Common myeloid progenitor, CD34-positive (primary cell): ENCODE data around the gene ASNSD1.
"Not testable (repeated sequence)": the region's sequence is repeated elsewhere in the genome, so short reads cannot be mapped to it uniquely, and the experiment has no call there.

ENCODE experiments used
- CTCF ChIA-PET: fragments of 350-600 bp; sonication (Branson Sonifier 250); formaldehyde crosslinking; loops from one replicate; lab custom pipeline; 2021; ENCODE audit warnings: antibody characterized with exemption; lab: Charles Lee
- POLR2A ChIA-PET: fragments of 350-600 bp; sonication (Branson Sonifier 250); formaldehyde crosslinking; loops from one replicate; lab custom pipeline; 2021; ENCODE audit warnings: antibody characterized with exemption; lab: Charles Lee
- DNase-seq, 3 donors: peaks; one replicate each; pipeline versions ENCODE4 v3.0.0 to v3.0.0-alpha.2; 2013
- H3K27ac ChIP-seq, 2 experiments: 1 replicate in 1 of 2; 2 replicates in 1 of 2; pipeline ENCODE4 v1.7.0; 2013; ENCODE audit warnings: inconsistent platforms in 2 of 2, low read length in 2 of 2, mild to moderate bottlenecking in 2 of 2, low read depth in 1 of 2, moderate library complexity in 1 of 2; ENCODE audit not compliant: severe bottlenecking in 2 of 2, insufficient read depth in 1 of 2, poor library complexity in 1 of 2
- H3K27me3 ChIP-seq, 5 experiments: replicated peaks in 2 of 5; 1 replicate in 3 of 5; 2 replicates in 2 of 5; pipeline versions ENCODE4 v1.6.1 to v1.7.0; 2013; ENCODE audit warnings: low read length in 4 of 5, mild to moderate bottlenecking in 2 of 5, moderate library complexity in 2 of 5, inconsistent platforms in 1 of 5; ENCODE audit not compliant: insufficient read depth in 5 of 5, control insufficient read depth in 4 of 5
- H3K36me3 ChIP-seq, 4 experiments: 1 replicate in 2 of 4; 2 replicates in 2 of 4; pipeline versions ENCODE4 v1.6.1 to v1.7.0; 2013; ENCODE audit warnings: low read length in 3 of 4, control low read depth in 1 of 4, mild to moderate bottlenecking in 1 of 4; ENCODE audit not compliant: control insufficient read depth in 4 of 4, insufficient read depth in 4 of 4
- H3K4me1 ChIP-seq, 4 experiments: 1 replicate in 3 of 4; 2 replicates in 1 of 4; pipeline versions ENCODE4 v1.6.1 to v1.7.1; 2013; ENCODE audit warnings: low read length in 3 of 4, mild to moderate bottlenecking in 3 of 4, control low read depth in 1 of 4, inconsistent platforms in 1 of 4, moderate library complexity in 1 of 4; ENCODE audit not compliant: control insufficient read depth in 4 of 4, insufficient read depth in 4 of 4; ENCODE audit errors: control extremely low read depth in 1 of 4
- H3K4me3 ChIP-seq, 7 experiments: 1 replicate in 4 of 7; 2 replicates in 3 of 7; pipeline versions ENCODE4 v1.5.1 to v1.7.0; 2013; ENCODE audit warnings: mild to moderate bottlenecking in 7 of 7, low read length in 6 of 7, moderate library complexity in 6 of 7, inconsistent platforms in 2 of 7, low read depth in 2 of 7, control low read depth in 1 of 7; ENCODE audit not compliant: insufficient read depth in 4 of 7, control insufficient read depth in 1 of 7; ENCODE audit errors: extremely low read depth in 1 of 7
- H3K9me3 ChIP-seq, 5 experiments: 1 replicate in 4 of 5; 2 replicates in 1 of 5; pipeline versions ENCODE4 v1.6.1 to v1.7.1; 2013; ENCODE audit warnings: low read length in 4 of 5, mild to moderate bottlenecking in 2 of 5, inconsistent platforms in 1 of 5, low read depth in 1 of 5, moderate library complexity in 1 of 5; ENCODE audit not compliant: control insufficient read depth in 4 of 5, insufficient read depth in 2 of 5; ENCODE audit errors: control extremely low read depth in 1 of 5
- WGBS: methylation state at CpG from one replicate; pipeline ENCODE4 v1.1.5; 2013; ENCODE audit not compliant: insufficient coverage; 5-methylcytosine and 5-hydroxymethylcytosine counted together

ASNSD1 gene

GRCh38 chr2:189658306-189659212 lies 2.7 kb upstream of the ASNSD1 start:
- DNase-seq, result peak in 2 of 3 donors; percentile 51 to 59
- Histone ChIP-seq H3K4me1 (peaks cover 4 to 33% (median 25%) of the 10 kb centered on the region in 4 experiments), H3K4me3 (no peak overlapping the region), H3K27ac (no peak overlapping the region), H3K9me3 (no peaks in the 10 kb centered on the region), H3K27me3 (no peaks in the 10 kb centered on the region), H3K36me3 (peaks cover 0 to 3% (median under 1%) of the 10 kb centered on the region in 4 experiments)
- ChIA-PET CTCF (interaction anchor here (0.9 to 8.5 kb wide), 14 partner anchors 8 to 619 kb away, joined by 3 to 67 read pairs (median 5); partner anchors contain the start of genes ANKAR and OSGEPL1), POLR2A (no interaction called here)
- WGBS, result 80% methylated on average over 1 of the region's 7 CpGs

GRCh38 chr2:189659734-189660133 lies 1.5 kb upstream of the ASNSD1 start:
- no peak overlapping the region for H3K27ac ChIP-seq
- WGBS, result 100% methylated on average over 1 of the region's 2 CpGs
- H3K9me3 ChIP-seq, result no peaks in the 10 kb centered on the region
- DNase-seq, result no peak
- H3K4me3 ChIP-seq, result no peak overlapping the region
- ChIA-PET CTCF (interaction anchor here (1.0 to 8.5 kb wide), 13 partner anchors 8 to 717 kb away, joined by 3 to 67 read pairs (median 6); partner anchors contain the start of gene OSGEPL1), POLR2A (no interaction called here)
- H3K36me3 ChIP-seq, result peaks cover 0 to 4% (median under 1%) of the 10 kb centered on the region in 4 experiments
- H3K27me3 ChIP-seq, result no peaks in the 10 kb centered on the region
- H3K4me1 ChIP-seq, result peaks cover 4 to 33% (median 25%) of the 10 kb centered on the region in 4 experiments

- Histone ChIP-seq H3K36me3 (peaks cover 0 to 6% (median 2%) of the 10 kb centered on the region in 4 experiments), H3K27ac (no peak overlapping the region), H3K4me1 (peaks cover 4 to 33% (median 25%) of the 10 kb centered on the region in 4 experiments), H3K4me3 (no peak overlapping the region), H3K9me3 (no peaks in the 10 kb centered on the region), H3K27me3 (no peaks in the 10 kb centered on the region)
- no peak for DNase-seq
- POLR2A ChIA-PET, result no interaction called here
- CTCF ChIA-PET, result interaction anchor here (0.6 to 8.5 kb wide), 18 partner anchors 8 to 716 kb away, joined by 3 to 69 read pairs (median 4); partner anchors contain the start of genes ANKAR and OSGEPL1
- 30% methylated on average over 3 of the region's 4 CpGs for WGBS
Observed at GRCh38 chr2:189660803-189661147, 484 bp upstream of the ASNSD1 start.

- Histone ChIP-seq H3K4me3 (peak overlapping the region; percentile 75 to 100 (median 96)), H3K4me1 (peaks cover 4 to 33% (median 25%) of the 10 kb centered on the region in 4 experiments), H3K9me3 (no peaks in the 10 kb centered on the region), H3K27me3 (no peaks in the 10 kb centered on the region), H3K27ac (peak overlapping the region; percentile 88 to 94), H3K36me3 (peaks cover 3 to 18% (median 9%) of the 10 kb centered on the region in 4 experiments)
- DNase-seq, result peak in 2 of 3 donors; percentile 18 to 40
- ChIA-PET POLR2A (interaction anchor here (0.9 kb wide), 1 partner anchor 101 kb away, joined by 3 read pairs; the partner anchor contains the start of gene OSGEPL1), CTCF (interaction anchor here (1.4 to 8.5 kb wide), 8 partner anchors 11 to 646 kb away, joined by 3 to 69 read pairs (median 23); partner anchors contain the start of genes ANKAR and OSGEPL1)
- 3% methylated on average over 6 of the region's 9 CpGs for WGBS
Observed at GRCh38 chr2:189661957-189662321, 680 bp downstream of the ASNSD1 start.

GRCh38 chr2:189662669-189663226 lies 1.5 kb downstream of the ASNSD1 start:
- Histone ChIP-seq H3K27me3 (no peaks in the 10 kb centered on the region), H3K4me1 (peaks cover 4 to 28% (median 22%) of the 10 kb centered on the region in 4 experiments), H3K4me3 (peak overlapping the region in 5 of 7 experiments; percentile 79 to 100 (median 96)), H3K9me3 (no peaks in the 10 kb centered on the region), H3K27ac (peak overlapping the region in 1 of 2 experiments; percentile 94), H3K36me3 (peaks cover 8 to 26% (median 15%) of the 10 kb centered on the region in 4 experiments)
- DNase-seq, result no peak
- ChIA-PET CTCF (interaction anchor here (4.8 to 8.5 kb wide), 4 partner anchors 11 to 100 kb away, joined by 32 to 69 read pairs (median 61); partner anchors contain the start of genes ANKAR and OSGEPL1), POLR2A (interaction anchor here (1.1 kb wide), 1 partner anchor 97 kb away, joined by 3 read pairs; no protein-coding TSS in a partner anchor)
- WGBS, result 100% methylated on average over 1 of the region's 5 CpGs

GRCh38 chr2:189663319-189663718 lies 2.1 kb downstream of the ASNSD1 start:
- H3K27me3 ChIP-seq, H3K9me3 ChIP-seq, DNase-seq, H3K4me3 ChIP-seq, H3K27ac ChIP-seq: not testable (repeated sequence)
- ChIA-PET CTCF (interaction anchor here (0.6 to 8.5 kb wide), 3 partner anchors 10 to 150 kb away, joined by 3 to 69 read pairs (median 67); partner anchors contain the start of gene ANKAR), POLR2A (interaction anchor here (1.1 kb wide), 1 partner anchor 98 kb away, joined by 3 read pairs; no protein-coding TSS in a partner anchor)
- Histone ChIP-seq H3K36me3 (peaks cover 8 to 29% (median 21%) of the 10 kb centered on the region in 4 experiments), H3K4me1 (peaks cover 4 to 23% (median 18%) of the 10 kb centered on the region in 4 experiments)
- WGBS, result 90% methylated on average over 4 of the region's 12 CpGs
